NT2/D1 (cell line): ENCODE measurements around the gene PGBD5.

Experiments
- DNase-seq: peaks from one replicate; pipeline ENCODE4 v3.0.0-alpha.2; 2011; ENCODE audit warnings: low read depth, low spot score
- H3K27me3 ChIP-seq: 2 replicates; pipeline ENCODE4 v1.6.0; 2011; ENCODE audit warnings: mild to moderate bottlenecking; ENCODE audit not compliant: insufficient read length, insufficient read depth
- H3K36me3 ChIP-seq: 2 replicates; pipeline ENCODE4 v1.6.1; 2011; ENCODE audit warnings: mild to moderate bottlenecking, low read length, mixed read lengths; ENCODE audit not compliant: insufficient read depth, insufficient read length
- H3K4me1 ChIP-seq: 2 replicates; pipeline ENCODE4 v1.5.1; 2011; ENCODE audit not compliant: insufficient read depth, insufficient read length
- H3K4me3 ChIP-seq: 2 replicates; pipeline ENCODE4 v1.5.1; 2011; ENCODE audit warnings: low read depth; ENCODE audit not compliant: insufficient read length
- H3K9ac ChIP-seq: 2 replicates; pipeline ENCODE4 v1.6.0; 2011; ENCODE audit warnings: low read depth; ENCODE audit not compliant: insufficient read length
- H3K9me3 ChIP-seq: 2 replicates; pipeline ENCODE4 v1.5.1; 2011; ENCODE audit warnings: mild to moderate bottlenecking, low read length; ENCODE audit not compliant: insufficient read depth
- SUZ12 ChIP-seq: IDR thresholded peaks from 2 replicates; pipeline ENCODE4 v1.6.1; 2011; ENCODE audit not compliant: insufficient read length, insufficient read depth; ENCODE audit errors: extremely low read depth
- YY1 ChIP-seq: IDR thresholded peaks from 2 replicates; pipeline ENCODE4 v1.6.1; 2011; ENCODE audit not compliant: insufficient read length, insufficient read depth
- ZNF274 ChIP-seq: IDR thresholded peaks from 2 replicates; pipeline ENCODE4 v1.6.1; 2011; ENCODE audit warnings: mild to moderate bottlenecking, low read depth, low read length

Gene PGBD5

GRCh38 chr1:230463326-230463725 is 37.2 kb upstream of the PGBD5 start:
- Histone ChIP-seq H3K4me3 (no peak overlapping the region), H3K4me1 (no peaks in the 10 kb centered on the region), H3K9ac (no peak overlapping the region), H3K9me3 (peaks cover 4% of the 10 kb centered on the region; the same call in 1 of the 2 replicates), H3K36me3 (no peaks in the 10 kb centered on the region), H3K27me3 (no peaks in the 10 kb centered on the region)
- no peak for DNase-seq
- no peak for TF ChIP-seq ZNF274
- TF ChIP-seq SUZ12: no peak
- TF ChIP-seq YY1: no peak

- DNase-seq: no peak
- TF ChIP-seq ZNF274 (no peak), SUZ12 (no peak), YY1 (no peak)
- Histone ChIP-seq H3K4me1 (no peaks in the 10 kb centered on the region), H3K9me3 (no peaks in the 10 kb centered on the region), H3K27me3 (no peaks in the 10 kb centered on the region), H3K4me3 (no peak overlapping the region), H3K36me3 (no peaks in the 10 kb centered on the region), H3K9ac (no peak overlapping the region)
Observed at GRCh38 chr1:230459465-230459864, 33.3 kb upstream of the PGBD5 start.

- Histone ChIP-seq H3K27me3 (no peaks in the 10 kb centered on the region), H3K4me1 (no peaks in the 10 kb centered on the region), H3K9me3 (no peaks in the 10 kb centered on the region), H3K9ac (no peak overlapping the region), H3K36me3 (no peaks in the 10 kb centered on the region), H3K4me3 (no peak overlapping the region)
- no peak for DNase-seq
- TF ChIP-seq ZNF274 (no peak), YY1 (no peak), SUZ12 (no peak)
Observed at GRCh38 chr1:230458509-230458908, 32.4 kb upstream of the PGBD5 start.

- no peaks in the 10 kb centered on the region for H3K36me3 ChIP-seq
- H3K9me3 ChIP-seq: no peaks in the 10 kb centered on the region
- H3K4me3 ChIP-seq: no peak overlapping the region
- DNase-seq: no peak
- no peaks in the 10 kb centered on the region for H3K27me3 ChIP-seq
- H3K4me1 ChIP-seq: no peaks in the 10 kb centered on the region
- no peak overlapping the region for H3K9ac ChIP-seq
- no peak for TF ChIP-seq SUZ12
- TF ChIP-seq ZNF274: no peak
- no peak for TF ChIP-seq YY1
Observed at GRCh38 chr1:230456478-230456877, 30.3 kb upstream of the PGBD5 start.

GRCh38 chr1:230455291-230455690 is 29.2 kb upstream of the PGBD5 start:
- H3K36me3 ChIP-seq: no peaks in the 10 kb centered on the region
- no peaks in the 10 kb centered on the region for H3K4me1 ChIP-seq
- H3K27me3 ChIP-seq: no peaks in the 10 kb centered on the region
- no peak overlapping the region for H3K9ac ChIP-seq
- no peak overlapping the region for H3K4me3 ChIP-seq
- TF ChIP-seq SUZ12 (no peak), ZNF274 (no peak), YY1 (no peak)
- no peaks in the 10 kb centered on the region for H3K9me3 ChIP-seq
- DNase-seq: no peak

- TF ChIP-seq ZNF274 (no peak), YY1 (no peak), SUZ12 (no peak)
- H3K4me1 ChIP-seq: no peaks in the 10 kb centered on the region
- H3K27me3 ChIP-seq: no peaks in the 10 kb centered on the region
- no peak overlapping the region for H3K4me3 ChIP-seq
- H3K36me3 ChIP-seq: no peaks in the 10 kb centered on the region
- no peak for DNase-seq
- no peak overlapping the region for H3K9ac ChIP-seq
- no peaks in the 10 kb centered on the region for H3K9me3 ChIP-seq
Observed at GRCh38 chr1:230453377-230453776, 27.2 kb upstream of the PGBD5 start.

- H3K9me3 ChIP-seq: peaks cover 10% of the 10 kb centered on the region
- no peak overlapping the region for H3K9ac ChIP-seq
- H3K4me3 ChIP-seq: no peak overlapping the region
- H3K36me3 ChIP-seq: no peaks in the 10 kb centered on the region
- H3K4me1 ChIP-seq: peaks cover 3% of the 10 kb centered on the region
- TF ChIP-seq YY1 (no peak), SUZ12 (no peak), ZNF274 (no peak)
- H3K27me3 ChIP-seq: no peaks in the 10 kb centered on the region
- no peak for DNase-seq
Observed at GRCh38 chr1:230441183-230442029, 15.3 kb upstream of the PGBD5 start.
